ENCODE results near the gene APC.

APC gene

DNA sequence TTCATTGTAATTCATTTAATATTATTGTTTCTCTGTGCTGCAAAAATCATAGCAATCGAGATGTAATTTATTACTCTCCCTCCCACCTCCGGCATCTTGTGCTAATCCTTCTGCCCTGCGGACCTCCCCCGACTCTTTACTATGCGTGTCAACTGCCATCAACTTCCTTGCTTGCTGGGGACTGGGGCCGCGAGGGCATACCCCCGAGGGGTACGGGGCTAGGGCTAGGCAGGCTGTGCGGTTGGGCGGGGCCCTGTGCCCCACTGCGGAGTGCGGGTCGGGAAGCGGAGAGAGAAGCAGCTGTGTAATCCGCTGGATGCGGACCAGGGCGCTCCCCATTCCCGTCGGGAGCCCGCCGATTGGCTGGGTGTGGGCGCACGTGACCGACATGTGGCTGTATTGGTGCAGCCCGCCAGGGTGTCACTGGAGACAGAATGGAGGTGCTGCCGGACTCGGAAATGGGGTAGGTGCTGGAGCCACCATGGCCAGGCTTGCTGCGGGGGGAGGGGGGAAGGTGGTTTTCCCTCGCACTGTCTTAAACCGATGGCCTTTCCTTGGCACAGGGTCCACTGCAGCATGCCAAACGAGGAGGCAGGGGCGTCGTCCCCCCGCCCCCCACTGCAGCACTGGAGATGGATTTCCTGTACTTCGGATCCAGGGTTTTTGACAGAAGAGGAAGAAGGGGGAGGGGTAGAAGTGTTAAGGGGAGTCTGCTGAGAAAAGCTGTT lies at the start of gene APC:
APC (plus strand) TSS at position 423 of the 728 bp plus-strand sequence. CDS start 17,006 bp downstream, outside the sequence.
- DNase-seq (ENCODE audit: low spot score) = no peak

DNA sequence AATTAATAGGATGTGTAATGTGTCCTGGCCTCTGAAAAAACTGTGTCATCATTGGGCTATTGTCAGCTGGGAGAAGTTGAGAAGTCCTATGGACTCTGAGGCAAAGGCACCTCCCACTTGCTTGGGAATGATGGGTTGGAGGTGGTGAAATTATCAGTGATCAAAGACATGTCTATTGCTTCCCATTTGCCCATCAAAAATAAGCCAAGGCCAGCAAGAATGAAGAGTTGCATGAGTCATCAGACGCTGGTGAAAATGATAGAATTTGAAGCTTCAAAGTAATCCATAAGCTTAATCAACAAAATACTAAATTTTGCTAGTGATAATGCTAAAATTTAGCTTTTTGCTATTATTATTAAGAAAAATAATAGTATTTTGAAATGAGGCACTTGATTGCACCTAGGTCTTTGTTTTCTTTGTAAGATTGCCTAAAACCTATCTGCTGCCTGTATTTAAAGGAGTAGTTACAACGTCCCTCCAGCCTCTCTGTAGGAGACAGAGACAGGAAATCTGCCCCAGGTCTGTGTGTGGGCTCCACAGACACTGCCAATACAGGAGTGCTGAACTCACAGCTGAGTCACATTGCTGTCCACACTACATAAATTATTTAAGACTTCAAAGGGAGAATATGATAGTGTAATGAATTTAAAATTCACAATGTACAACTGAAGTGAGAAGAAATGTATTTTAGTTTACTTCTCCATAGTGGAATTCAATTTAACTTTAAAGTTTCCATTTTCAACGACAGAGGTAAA lies 48.4 kb upstream of the APC start:
- no peak for DNase-seq (ENCODE audit: low spot score)

DNA sequence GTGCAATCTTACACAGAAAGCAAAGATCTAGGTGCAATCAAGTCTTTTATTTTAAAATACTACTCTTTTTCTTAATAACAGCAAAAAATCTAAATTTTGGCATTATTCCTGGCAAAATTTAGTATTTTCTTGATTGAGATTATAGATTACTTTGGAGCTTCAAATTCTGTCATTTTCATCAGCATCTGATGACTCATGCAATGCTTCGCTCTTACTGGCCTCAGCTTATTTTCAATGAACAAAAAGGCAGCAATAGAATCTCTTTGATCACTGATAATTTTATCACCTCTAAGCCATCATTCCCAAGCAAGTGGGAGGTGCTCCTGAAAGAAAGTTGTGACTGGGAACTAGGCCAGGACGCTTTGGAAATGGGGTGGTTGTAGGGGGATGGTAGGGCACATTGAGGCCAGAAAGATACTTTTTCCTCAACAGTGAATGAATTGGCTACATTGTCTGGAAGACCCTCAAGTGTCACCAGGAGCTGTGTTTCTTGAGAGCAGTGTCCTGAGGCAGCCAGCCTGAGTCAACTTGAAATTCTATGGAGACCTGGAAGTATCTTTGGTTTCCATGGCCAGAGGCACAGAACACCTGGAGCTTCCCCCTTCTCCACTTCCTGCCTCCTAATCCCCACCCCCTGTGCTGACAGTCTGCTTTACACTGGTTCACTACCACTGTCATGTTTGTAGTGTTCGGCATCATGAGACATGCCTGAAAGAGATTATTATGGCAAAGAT lies 46.9 kb upstream of the APC start:
- DNase-seq (ENCODE audit: low spot score) = no peak

DNA sequence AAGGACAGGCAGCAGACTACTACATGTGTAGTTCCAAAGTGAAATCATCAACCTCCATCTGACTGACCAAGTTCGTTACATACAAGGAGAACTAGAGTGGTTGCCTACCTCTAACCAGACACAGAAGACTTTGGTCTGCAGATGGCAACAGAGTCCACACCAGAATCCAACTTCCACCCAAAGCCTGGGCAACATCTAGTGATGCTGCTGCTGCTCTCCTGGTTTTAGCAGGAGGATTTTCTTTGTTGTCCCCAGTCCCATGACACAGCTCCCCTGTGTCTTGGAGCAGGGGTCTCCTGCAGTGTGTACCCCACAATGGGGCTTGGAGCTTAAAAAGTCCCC lies 46.4 kb upstream of the APC start:
- DNase-seq (ENCODE audit: low spot score) = no peak

DNA sequence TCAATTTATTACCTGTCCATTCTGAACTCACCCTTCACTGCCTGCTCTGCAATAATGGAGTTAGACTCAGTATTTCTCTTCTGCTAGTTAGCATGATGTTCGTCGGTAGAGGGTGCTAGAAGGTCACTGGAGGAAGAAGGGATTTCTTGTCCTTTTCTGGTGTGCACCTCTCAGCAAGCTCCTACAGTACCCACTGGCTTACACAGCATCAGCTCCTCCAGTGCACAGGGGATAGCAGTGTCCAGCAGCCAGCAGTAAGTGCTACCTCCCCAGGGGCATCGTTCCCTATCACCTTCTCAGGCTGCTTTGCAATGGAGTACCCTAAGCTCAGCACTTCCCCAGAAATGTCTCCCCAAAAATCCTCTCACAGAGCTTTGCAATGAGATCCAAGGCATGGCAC lies 45.9 kb upstream of the APC start:
- DNase-seq (ENCODE audit: low spot score) = peak; percentile 37

DNA sequence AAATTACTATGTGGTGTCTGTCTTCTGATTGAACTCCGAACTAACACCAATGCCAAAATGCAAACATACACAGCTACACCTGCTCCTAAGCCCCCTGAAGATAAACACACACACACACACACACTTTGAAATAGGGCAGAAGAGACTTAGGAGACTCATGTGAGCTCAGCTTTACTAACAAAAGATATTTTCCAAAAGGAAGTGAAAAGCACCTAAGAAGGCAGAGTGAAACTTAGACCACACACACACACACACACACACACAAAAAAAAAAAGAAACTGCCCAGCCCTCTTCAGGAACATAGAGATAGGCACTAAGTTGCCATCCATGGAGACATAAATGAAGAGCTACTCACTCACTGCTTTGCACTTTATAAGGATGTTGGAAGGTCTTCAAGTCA lies 45.2 kb upstream of the APC start:
- no peak for DNase-seq (ENCODE audit: low spot score)

DNA sequence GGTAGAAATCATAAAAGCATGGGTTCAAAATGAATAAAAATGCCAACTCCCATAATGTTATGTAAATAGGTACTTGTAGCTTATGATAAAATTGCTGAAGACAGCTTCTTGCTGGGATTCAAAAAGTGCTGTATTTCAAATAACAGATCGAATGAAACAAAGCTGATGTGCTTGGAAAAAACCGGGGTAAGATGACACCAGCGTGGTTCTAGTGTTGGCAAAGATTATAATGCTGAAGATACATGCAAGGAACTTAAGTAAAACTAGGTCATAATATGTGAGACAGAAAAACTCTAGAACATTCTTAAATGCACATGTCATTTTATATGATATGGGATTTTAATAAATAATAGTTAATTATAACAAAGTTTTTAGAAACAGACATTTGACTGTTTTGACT lies 44.4 kb upstream of the APC start:
- DNase-seq (ENCODE audit: low spot score) = no peak

DNA sequence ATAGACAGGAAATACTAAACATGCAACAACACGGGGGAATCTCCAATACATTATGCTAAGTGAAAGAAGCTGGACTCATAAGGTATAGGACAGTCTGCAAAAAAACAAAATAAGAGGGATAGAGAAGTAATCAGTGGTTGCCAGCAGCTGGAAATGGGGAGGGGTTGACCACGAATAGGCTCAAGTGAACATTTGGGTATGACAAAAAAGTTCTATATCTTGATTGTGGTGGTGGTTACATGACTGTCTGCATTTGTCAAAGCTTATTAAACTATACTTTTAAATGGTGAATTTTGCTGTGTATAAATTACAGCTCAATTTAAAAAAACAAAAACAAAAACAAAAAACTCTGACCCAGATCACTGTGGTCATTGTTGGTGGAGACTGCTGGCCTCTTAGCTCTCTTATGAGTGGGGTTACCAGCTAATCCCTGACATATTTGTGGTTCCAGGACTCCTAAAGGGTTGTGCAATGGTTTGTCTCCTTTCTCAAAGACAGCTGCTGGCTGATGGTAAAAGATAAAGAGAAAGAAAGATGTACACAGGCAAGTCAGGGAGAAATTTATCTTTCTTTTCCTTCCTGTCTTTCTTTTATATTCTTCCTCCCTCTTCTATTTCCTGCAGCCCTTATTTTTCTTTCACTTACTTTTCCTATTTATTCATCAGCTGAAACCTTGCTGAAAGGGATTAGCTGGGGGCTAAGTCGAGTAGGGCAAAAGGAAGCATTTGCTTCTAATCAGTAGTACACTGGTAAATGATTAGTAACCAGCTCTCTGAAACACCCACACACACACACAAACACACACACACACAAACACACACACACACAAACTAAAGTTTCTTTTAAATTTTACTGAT lies 42.6 kb upstream of the APC start:
- DNase-seq (ENCODE audit: low spot score) = no peak

DNA sequence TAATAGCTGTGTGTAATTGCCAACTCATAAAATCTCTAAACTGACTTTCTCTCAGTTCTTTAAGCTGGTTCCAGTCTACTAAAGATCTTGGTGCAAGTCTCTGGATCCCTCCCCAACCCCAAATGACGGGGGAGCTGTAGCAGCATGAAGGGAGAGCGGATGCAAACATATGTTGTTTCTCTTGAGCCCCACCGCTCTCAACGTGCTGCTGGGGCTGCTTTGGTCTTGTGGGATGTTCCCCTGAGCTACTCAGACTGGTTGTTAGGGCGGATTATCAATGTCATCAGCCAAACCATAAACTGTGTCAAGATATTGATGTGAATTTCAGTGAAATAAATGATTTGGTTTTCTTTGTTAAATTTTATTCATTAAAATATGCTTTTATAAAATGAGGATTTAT lies 40.9 kb upstream of the APC start:
- DNase-seq (ENCODE audit: low spot score) = no peak

DNA sequence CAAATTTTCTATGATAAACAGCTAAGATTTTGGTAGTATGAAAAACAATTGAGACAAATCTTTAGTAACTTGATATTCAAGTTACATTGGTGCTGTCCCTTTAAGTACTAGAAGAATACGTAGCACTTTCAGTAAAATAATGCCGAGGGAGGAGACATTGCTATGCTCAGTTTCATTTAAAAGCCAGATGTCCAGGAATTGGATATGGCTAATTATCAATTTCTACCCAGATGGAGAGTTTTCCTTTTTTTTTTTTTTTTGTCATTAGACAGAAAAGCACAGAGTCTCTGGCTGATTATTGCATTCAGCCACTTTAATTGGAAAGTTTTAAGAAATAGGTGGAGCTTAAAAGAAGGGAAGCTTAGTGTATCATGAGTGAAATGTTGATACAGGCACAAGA lies 40.4 kb upstream of the APC start:
- no peak for DNase-seq (ENCODE audit: low spot score)

DNA sequence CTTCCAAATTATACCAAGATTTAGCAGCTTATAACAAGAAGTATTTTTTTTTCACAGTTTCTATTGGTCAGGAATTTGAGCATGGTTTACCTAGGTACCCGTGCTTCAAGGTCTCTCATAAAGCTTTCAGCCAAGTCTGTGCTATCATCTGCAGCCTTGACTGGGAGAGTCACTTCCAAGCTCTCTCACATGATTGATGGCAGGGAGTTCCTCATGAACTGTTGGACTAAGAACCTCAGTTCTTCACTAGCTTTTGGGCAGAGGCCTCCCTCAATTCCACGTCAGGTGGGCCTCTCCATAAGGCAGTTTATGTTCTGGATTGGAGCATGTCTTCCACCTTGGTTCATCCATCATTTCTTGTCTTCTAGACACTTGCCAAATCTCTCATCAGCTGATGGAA lies 39.9 kb upstream of the APC start:
- no peak for DNase-seq (ENCODE audit: low spot score)

DNA sequence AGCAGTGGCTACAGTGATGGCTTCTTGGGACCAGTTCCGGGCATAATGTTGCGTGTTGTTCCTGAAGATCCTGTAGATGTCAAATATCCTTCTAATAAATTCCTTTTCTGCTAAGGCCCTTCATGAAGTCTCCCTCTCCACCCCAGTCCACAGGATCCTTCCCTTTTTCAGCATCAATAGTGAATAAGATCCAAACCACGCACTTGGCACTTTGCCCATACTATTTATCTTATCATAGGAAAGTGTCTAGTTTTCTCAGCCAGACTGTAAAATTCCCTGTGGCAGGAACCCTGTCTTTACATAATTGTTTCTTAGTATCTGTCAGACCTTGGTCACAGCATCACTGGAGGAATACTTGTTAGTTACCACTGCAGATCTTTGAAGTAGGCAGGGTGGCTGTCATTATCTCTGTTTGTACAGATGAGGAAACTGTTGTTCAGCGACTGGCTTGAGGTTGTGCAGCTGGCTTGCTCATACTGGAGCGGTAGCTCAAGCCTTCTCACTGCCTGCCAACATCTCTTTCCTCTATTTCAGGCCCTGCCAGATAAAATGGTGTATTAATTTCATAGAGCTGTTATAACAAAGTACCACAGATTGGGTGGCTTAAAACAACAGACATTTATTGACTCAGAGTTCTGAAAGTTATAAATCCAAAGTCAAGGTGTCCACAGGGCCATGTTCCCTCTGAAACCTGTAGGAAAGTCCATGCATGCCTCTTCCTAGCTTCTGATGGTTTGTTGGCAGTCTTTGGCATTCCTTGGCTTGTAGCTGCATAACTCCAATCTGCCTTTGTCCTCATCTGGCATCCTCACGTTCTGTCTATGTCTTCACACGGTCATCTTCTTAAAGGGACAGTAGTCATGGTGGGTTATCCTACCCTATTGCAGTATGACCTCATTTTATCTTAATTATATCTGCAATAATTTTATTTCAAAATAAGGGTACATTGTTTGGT lies 33.5 kb upstream of the APC start:
- no peak for DNase-seq (ENCODE audit: low spot score)

DNA sequence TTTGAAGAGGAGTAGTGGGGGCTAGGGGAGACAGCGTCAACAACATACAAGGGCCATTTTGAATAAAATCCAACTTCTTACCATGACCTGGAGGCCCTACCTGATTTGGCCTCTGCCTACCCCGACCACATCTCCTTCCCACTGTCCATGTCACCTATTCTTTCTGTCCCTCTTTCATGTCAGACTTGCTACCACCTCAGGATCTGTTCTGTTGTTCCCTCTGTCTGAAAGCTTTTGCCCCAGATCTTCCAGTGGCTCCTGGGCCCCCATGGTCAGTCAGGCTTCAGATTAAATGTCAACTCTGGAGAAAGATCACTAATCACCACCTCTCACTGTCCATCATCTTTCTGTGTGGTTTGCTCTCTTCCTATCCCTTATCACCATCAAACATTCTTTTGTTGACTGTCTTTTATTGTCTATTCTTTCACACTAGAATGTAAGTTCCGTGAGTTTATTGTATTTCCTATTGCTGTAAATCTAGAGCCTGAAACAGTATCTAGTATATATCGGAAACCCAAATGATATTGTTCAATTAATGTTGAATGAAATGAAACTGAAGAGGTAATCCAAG lies 31.2 kb upstream of the APC start:
- DNase-seq (ENCODE audit: low spot score) = no peak

DNA sequence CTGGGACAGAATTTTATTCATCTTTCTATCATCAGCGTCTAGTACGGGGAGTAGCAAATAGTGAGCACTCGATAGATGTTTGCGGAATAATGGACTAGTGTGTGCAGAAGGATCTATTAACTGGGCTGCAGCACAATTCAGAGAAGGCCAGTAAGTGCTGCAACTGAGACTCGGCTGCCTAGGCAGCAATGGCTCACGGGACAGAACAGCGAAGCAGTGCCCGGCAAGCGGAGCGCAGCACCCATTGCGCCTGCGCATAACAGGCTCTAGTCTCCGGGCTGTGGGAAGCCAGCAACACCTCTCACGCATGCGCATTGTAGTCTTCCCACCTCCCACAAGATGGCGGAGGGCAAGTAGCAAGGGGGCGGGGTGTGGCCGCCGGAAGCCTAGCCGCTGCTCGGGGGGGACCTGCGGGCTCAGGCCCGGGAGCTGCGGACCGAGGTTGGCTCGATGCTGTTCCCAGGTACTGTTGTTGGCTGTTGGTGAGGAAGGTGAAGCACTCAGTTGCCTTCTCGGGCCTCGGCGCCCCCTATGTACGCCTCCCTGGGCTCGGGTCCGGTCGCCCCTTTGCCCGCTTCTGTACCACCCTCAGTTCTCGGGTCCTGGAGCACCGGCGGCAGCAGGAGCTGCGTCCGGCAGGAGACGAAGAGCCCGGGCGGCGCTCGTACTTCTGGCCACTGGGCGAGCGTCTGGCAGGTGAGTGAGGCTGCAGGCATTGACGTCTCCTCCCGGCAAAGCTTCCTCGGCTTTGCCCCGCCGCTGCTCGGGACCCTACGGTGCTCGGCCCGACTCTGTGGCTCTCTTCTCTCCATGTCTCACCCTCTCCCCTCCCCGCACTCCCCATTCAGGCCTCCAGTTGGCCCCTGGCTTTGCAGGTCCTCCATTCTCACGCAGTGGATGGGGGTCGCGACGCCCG lies 30.2 kb upstream of the APC start:
- DNase-seq (ENCODE audit: low spot score) = peak; percentile 92

DNA sequence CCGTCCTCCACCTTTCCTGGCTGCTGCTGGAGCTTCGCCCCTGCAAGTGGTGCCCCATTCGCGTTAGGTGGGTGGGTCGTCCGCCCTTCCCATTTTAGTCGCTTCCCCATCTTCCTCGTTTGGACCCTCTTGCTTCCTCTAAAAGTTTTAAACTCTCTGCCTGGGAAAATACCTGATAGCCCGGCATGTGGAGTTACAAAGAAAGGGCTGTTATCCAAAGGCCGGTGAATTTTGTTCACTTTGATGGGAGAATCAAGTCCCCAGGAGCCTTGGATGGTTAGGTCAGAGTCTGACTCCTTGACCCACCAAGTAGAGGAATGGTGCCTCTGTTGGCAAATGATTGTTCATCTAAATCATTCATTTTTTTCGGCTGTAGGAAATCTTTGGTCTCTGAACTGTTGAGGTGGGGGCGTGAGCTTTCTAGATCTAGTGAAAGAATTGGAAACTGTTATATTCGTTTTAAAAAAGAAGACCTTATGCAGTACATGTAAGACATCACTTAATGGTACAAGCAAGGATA lies 29.5 kb upstream of the APC start:
- no peak for DNase-seq (ENCODE audit: low spot score)

DNA sequence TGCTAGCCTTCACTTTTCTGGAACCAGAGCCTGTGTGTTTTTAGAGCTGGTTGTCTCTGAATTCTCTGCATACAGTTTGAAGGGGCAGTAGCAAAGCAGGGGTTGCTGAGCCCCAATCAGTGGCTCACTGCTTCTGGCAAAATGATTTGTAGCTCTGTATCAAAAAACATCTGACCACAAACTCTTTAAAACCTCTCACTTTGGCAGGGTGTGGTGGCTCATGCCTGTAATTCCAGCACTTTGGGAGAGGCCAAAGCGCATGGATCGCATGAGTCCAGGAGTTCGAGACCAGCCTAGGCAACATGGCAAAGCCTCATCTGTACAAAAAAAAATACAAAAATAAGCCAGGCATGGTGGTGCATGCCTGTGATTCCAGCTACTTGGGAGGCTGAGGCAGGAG lies 28.3 kb upstream of the APC start:
- DNase-seq (ENCODE audit: low spot score) = no peak

DNA sequence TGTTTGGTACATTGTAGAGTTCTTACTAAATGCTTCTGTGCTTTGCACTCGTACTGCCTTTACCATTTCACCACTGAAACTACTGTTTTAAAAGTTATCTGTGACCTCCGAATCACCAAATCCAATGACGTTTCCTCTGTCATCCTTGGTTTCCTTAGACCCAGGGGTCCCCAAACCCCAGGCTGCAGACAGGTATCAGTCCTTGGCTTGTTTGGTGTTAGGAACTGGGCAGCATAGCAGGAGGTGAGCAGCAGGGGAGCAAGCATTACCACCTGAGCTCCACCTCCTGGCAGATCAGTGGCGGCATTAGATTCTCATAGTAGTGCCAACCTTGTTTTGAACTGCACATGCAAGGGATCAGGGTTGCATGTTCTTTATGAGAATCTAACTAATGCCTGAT lies 26.8 kb upstream of the APC start:
- DNase-seq (ENCODE audit: low spot score) = no peak

DNA sequence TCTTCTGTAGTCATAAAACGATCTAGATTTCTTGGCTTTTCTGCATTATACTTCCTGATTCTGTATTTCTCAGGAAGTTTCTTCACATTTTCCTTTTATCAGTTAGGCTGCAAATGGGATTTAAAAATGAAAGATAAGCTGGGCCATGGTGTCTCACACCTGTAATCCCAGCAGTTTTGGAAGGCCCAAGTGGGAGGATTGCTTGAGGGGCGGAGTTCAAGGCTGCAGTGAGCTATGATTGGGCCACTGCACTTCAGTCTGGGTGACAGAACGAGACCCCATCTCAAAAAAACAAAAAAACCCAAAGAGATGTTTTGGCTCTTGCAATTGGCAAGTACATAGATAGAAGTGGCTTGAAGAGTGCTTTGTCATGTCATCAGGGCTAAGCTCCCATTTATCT lies 26.2 kb upstream of the APC start:
- no peak for DNase-seq (ENCODE audit: low spot score)

DNA sequence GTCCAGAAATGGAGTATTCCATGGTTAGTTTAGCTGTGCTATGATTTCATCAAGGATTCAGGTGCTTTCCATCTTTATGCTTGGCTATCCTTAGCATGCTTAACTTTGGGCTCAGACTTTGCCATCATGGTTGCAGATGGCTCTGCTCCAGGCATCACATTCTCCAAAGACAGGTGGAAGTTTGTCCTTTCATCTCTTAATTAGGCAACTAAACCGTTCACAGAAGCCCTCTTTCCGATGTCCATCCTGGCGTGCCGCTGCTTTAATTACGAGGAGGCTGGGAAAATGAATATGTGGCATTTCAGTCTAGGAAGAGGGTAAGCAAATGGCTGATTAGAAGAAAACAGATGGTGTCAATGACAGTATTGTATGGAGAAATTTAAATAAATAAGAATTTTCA lies 24.5 kb upstream of the APC start:
- DNase-seq (ENCODE audit: low spot score) = no peak
